C1 segment of cervical spinal cord (tissue), 14 donors: ENCODE measurements around the gene STX19.

Experiments used
- DNase-seq, 14 donors: peaks; one replicate each; lab custom pipeline; 2025; lab: John Stamatoyannopoulos, UW

The STX19 gene

GRCh38 chr3:94036909-94037507 is 8.6 kb upstream of the STX19 start:
- DNase-seq, result peak in 1 of 14 donors; percentile 3

DNA sequence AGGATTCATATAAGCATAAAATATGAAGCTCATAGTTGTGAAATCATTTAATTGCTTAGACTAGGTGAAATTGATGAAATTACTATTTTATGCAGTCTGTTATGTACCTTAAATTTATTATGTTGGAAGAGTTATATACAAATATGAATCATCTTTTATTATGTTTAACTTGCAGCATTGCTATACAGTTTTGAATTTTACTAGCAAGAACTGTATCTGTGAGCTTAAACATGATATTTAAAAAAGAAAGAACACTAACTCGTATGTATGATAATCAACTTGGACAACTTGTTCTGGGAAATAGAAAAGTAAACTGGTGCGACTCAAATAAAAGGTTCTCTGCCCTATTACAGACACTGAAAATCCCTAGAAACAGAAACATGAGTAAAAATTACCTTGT is 1.8 kb downstream of the STX19 start:
- no peak for DNase-seq

DNA sequence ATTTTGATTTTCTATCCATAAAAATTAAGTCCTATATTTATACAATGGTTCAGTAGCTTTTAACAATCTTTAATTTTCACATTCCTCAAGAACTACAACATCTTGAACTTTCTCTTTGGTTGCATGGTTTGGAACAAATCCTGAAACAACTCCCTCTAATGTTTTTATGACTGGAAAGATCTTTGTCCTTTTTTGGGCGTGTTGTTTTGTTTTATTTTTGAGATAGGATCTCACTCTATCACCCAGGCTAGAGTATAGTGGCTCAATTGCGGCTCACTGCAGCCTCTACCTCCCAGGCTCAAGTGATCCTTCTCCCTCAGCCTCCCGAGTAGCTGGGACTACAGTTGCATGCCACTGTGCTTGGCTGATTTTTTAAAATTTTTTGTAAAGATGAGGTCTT is 4.0 kb downstream of the STX19 start:
- no peak for DNase-seq

- no peak for DNase-seq
Observed at GRCh38 chr3:94020293-94020692, 8.1 kb downstream of the STX19 start.

- no peak for DNase-seq
Observed at GRCh38 chr3:94019659-94020058, 8.7 kb downstream of the STX19 start.

- no peak for DNase-seq
Observed at GRCh38 chr3:94015025-94015424, 13.4 kb downstream of the STX19 start.

- no peak for DNase-seq
Observed at GRCh38 chr3:94012185-94012584, 16.2 kb downstream of the STX19 start.

- no peak for DNase-seq
Observed at GRCh38 chr3:94011233-94011711, 17.1 kb downstream of the STX19 start.

DNA sequence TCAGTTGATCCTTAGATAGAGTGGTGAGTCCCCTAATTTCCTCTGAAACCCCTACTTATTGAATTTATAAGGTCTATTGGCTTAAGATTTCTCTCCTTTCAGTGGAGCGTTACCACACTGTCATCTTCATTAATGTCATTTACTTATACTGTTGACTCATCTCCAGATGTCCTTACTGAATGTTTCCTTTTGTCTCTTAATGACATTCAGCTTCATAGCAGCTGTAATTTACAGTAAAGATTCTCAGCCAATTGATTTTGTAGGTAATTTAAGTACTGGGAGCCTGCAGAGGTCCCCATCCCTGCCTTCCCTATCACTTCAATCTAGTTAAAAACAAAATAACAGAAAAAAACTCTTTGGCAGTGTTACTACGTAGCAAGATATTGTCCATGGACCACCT is 18.8 kb downstream of the STX19 start:
- DNase-seq, result no peak

DNA sequence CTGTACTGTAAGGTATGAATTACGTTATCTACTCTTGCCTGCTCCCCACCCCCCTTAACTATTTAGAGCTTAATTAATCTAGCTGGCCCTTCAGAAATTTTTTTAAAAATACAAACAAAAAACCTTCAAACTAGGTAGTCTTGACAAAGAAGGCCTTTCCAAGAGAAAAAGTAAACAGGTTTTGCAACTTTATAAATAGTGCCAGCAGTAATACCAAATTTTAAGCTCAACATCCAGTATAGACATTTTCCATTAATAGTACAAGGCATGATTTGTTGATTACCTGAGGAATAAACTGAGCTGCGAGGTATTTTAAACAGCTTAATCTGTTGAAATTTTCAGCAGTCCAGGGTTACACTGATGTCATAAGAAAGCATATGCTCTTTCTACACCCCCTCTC is 20.1 kb downstream of the STX19 start:
- DNase-seq, result no peak

DNA sequence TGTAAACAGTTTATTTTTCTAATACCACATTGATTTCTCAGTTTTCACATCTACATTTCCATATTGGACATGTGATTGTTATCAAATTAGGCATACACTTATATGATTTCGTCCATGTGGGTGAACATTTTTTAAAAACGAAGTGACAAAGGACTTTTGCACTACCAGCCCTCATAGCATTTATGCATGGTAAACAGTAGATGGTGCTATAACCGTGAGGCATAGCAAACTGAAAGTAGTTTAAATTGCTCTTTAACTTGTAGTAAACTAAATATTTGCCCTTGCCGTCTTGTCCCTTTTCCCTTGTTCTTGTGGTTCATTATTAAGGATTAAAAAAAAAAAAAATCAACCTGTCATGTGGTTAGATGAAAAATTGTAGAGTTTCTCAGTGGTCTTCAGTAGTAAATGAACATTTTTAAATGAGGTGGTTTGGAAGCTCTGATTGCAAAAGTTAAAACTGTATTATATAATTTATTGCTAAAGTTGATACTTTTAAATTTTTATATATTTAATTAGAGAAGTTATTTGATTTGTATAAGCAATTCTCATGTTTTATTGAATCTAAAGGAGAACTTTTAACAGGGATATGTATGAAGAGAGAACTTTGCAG is 24.0 kb downstream of the STX19 start:
- DNase-seq, result no peak

- no peak for DNase-seq
Observed at GRCh38 chr3:94001827-94002495, 26.4 kb downstream of the STX19 start.

GRCh38 chr3:94001191-94001590 is 27.2 kb downstream of the STX19 start:
- DNase-seq, result no peak

- no peak for DNase-seq
Observed at GRCh38 chr3:93994056-93994455, 34.3 kb downstream of the STX19 start.

DNA sequence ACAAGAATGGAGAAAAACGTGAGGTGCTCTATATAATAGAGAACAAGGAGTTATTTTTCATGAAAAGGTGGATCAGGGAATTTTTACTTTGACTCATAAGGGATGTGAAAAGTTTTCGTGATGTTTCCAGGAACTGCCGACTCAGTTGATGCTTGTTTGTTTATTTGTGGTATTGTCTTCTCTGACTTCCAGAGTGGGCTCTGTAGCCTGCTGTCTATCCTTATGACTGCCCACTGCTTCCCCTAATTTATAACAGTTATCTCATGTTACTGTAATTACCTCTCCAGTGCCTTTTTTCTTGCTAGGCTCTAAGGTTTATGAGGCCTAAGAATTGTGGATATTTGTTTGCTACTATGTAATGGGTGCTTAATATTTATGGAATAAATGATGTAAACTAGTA is 36.2 kb downstream of the STX19 start:
- DNase-seq, result no peak

DNA sequence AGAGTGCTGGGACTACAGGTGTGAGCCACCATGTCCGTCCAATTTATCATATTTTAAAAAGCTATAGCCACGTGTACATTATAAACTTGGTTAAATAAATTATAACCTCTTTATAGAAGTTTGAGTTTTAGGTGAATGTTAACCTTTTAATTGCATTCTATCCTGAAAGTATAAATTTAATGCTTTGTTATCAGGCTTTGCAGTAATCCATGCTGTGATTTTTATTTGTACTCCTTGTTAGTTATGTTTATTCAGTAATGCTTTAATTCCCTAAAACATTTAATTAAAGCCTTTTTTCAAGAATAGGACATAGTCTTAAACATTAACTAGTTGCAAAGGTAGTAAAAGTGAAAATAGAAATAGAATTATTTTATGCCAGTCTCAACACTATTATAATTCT is 36.8 kb downstream of the STX19 start:
- DNase-seq, result no peak

GRCh38 chr3:93989241-93989640 is 39.2 kb downstream of the STX19 start:
- no peak for DNase-seq

DNA sequence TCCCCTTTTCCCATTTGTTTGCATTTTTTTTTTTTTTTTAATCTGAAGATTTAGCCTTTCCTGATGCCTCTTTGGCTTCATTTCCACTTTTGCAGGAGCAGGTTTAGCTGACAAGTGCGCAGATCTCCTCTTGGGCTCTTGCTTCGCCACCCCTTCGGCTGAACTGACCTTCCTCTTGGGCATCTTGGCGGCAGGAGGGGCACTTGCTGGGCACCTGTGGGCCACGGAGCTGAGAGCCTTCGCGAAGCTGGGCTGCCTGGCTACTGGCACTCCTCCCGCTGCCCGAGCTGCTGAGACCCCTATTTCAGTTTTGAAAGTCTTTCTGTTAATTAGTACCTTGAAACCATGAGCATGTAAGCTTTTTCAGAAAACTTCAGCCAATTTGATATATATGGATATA is 39.6 kb downstream of the STX19 start:
- DNase-seq, result no peak

DNA sequence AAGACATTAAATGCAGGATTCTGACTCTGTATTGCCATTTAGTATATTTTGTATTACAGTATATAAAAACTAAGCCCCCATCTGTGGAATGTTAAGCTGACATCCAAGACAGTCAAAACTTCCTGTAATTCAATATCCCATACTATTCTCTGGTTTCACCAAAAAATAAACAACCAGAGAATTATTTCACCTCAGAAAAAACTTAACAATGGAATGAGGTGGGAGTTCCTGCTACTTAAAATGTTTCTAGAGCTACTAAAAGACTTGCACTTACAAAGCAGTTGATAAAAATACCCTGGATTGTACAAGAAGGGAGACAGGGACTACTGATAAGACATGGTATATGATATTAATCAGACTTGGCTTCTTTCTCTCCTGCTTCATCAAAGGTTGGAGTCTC is 40.1 kb downstream of the STX19 start:
- no peak for DNase-seq

DNA sequence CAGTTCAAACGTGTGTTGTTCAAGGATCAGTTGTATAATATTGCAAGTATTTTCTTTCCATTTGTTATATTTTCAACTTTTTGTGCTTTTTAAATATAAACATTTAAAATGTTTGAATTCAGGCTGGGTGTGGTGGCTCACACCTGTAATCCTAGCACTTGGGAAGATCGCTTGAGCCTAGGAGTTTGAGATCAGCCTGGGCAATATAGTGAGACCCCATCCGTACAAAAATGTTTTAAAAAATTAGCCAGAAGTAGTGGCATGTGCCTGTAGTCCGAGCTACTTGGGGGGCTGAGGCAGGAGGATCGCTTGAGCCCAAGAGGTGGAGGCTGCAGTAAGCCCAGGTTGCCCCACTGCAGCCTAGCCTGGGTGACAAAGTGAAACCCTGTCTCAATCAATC is 43.8 kb downstream of the STX19 start:
- DNase-seq, result no peak

GRCh38 chr3:93983408-93983807 is 45.0 kb downstream of the STX19 start:
- DNase-seq, result no peak

GRCh38 chr3:93981649-93982048 is 46.7 kb downstream of the STX19 start:
- no peak for DNase-seq
